Chondrocyte (in vitro differentiated cells): Measurements from ENCODE around the gene AGO3. TPM values are rescaled to one million over a fixed set of nuclear protein-coding genes. Genes with fewer than 3 reads are reported as not detected.
"Not testable (repeated sequence)": the region's sequence is repeated elsewhere in the genome, so short reads cannot be mapped to it uniquely, and the experiment has no call there.

Source experiments
- DNase-seq: peaks from one replicate; pipeline ENCODE4 v3.0.0; 2021; ENCODE audit warnings: mixed read lengths, low spot score
- H3K27ac Mint-ChIP-seq: one replicate; pipeline ENCODE4 v1.8.0; 2021; ENCODE audit warnings: mild to moderate bottlenecking, moderate library complexity, mixed read lengths; ENCODE audit not compliant: unreplicated experiment
- H3K27me3 Mint-ChIP-seq: 2 replicates; pipeline ENCODE4 v1.8.0; 2021; ENCODE audit warnings: low read depth, mixed read lengths
- H3K36me3 Mint-ChIP-seq: 2 replicates; pipeline ENCODE4 v1.8.0; 2021; ENCODE audit warnings: low read depth, mixed read lengths
- H3K4me1 Mint-ChIP-seq: 2 replicates; pipeline ENCODE4 v1.8.0; 2021; ENCODE audit warnings: low read depth, mild to moderate bottlenecking, mixed read lengths
- H3K4me3 Mint-ChIP-seq: one replicate; pipeline ENCODE4 v1.8.0; 2021; ENCODE audit warnings: mild to moderate bottlenecking, moderate library complexity, mixed read lengths; ENCODE audit not compliant: unreplicated experiment
- H3K9me3 Mint-ChIP-seq: 2 replicates; pipeline ENCODE4 v1.8.0; 2021; ENCODE audit warnings: low read depth, mixed read lengths
- total RNA-seq: library from RNA; stranded (reverse); gene quantifications from 3 replicates; pipeline ENCODE4 v1.2.1, GENCODE V29; 2021
- TF ChIP-seq, protein P1 (sequence below): fragments of 200-600 bp; sonication (generic); IDR thresholded peaks from 2 replicates; pipeline ENCODE4 v1.5.0; 2021; ENCODE audit warnings: antibody characterized with exemption, mild to moderate bottlenecking, moderate library complexity

AGO3 gene
- total RNA-seq, 1 donor from 2014 or later = 26.1 TPM

- TF ChIP-seq, protein P1, sequence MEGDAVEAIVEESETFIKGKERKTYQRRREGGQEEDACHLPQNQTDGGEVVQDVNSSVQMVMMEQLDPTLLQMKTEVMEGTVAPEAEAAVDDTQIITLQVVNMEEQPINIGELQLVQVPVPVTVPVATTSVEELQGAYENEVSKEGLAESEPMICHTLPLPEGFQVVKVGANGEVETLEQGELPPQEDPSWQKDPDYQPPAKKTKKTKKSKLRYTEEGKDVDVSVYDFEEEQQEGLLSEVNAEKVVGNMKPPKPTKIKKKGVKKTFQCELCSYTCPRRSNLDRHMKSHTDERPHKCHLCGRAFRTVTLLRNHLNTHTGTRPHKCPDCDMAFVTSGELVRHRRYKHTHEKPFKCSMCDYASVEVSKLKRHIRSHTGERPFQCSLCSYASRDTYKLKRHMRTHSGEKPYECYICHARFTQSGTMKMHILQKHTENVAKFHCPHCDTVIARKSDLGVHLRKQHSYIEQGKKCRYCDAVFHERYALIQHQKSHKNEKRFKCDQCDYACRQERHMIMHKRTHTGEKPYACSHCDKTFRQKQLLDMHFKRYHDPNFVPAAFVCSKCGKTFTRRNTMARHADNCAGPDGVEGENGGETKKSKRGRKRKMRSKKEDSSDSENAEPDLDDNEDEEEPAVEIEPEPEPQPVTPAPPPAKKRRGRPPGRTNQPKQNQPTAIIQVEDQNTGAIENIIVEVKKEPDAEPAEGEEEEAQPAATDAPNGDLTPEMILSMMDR = no peak
- H3K4me3 Mint-ChIP-seq = no peak overlapping the region
- H3K27ac Mint-ChIP-seq = no peak overlapping the region
- H3K36me3 Mint-ChIP-seq = peaks cover 17% of the 10 kb centered on the region
- H3K4me1 Mint-ChIP-seq = peaks cover 6% of the 10 kb centered on the region
- H3K27me3 Mint-ChIP-seq = no peaks in the 10 kb centered on the region
- no peak for DNase-seq
- no peaks in the 10 kb centered on the region for H3K9me3 Mint-ChIP-seq
Observed at GRCh38 chr1:35971601-35972000, 40.7 kb downstream of the AGO3 start.

GRCh38 chr1:35972631-35973030 lies 41.7 kb downstream of the AGO3 start:
- DNase-seq, H3K27me3 Mint-ChIP-seq, H3K9me3 Mint-ChIP-seq, H3K4me3 Mint-ChIP-seq, H3K4me1 Mint-ChIP-seq, H3K27ac Mint-ChIP-seq: not testable (repeated sequence)
- peaks cover 17% of the 10 kb centered on the region for H3K36me3 Mint-ChIP-seq

DNA sequence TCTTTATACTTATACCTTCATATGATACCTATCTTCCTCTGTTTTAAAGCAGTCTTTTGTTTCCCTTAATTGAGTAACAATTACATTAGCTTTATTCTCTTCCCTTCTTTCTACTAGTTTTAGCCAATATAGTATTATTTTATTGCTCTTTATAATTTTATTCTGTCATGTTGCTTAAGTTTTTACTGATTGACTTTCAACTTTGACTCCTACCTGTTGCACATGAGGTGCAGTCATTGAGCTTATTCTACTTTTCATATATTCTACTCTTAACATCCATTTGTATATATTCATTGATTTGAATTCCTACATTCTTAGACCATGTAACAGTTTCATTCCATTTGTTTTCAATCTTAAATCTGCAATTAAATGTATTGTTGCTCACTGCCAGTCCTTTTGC lies 49.2 kb downstream of the AGO3 start:
- TF ChIP-seq, protein P1 = no peak
- no peak for DNase-seq
- no peak overlapping the region for H3K4me3 Mint-ChIP-seq
- H3K27me3 Mint-ChIP-seq = no peaks in the 10 kb centered on the region
- H3K27ac Mint-ChIP-seq = no peak overlapping the region
- peaks cover 10% of the 10 kb centered on the region for H3K4me1 Mint-ChIP-seq
- H3K9me3 Mint-ChIP-seq = no peaks in the 10 kb centered on the region
- peaks cover 17% of the 10 kb centered on the region for H3K36me3 Mint-ChIP-seq

- H3K9me3 Mint-ChIP-seq = no peaks in the 10 kb centered on the region
- no peak overlapping the region for H3K27ac Mint-ChIP-seq
- no peak overlapping the region for H3K4me3 Mint-ChIP-seq
- no peaks in the 10 kb centered on the region for H3K27me3 Mint-ChIP-seq
- TF ChIP-seq, protein P1 = no peak
- no peak for DNase-seq
- H3K36me3 Mint-ChIP-seq = peaks cover 18% of the 10 kb centered on the region
- peaks cover 2% of the 10 kb centered on the region for H3K4me1 Mint-ChIP-seq
Observed at GRCh38 chr1:35988237-35988636, 57.3 kb downstream of the AGO3 start.

DNA sequence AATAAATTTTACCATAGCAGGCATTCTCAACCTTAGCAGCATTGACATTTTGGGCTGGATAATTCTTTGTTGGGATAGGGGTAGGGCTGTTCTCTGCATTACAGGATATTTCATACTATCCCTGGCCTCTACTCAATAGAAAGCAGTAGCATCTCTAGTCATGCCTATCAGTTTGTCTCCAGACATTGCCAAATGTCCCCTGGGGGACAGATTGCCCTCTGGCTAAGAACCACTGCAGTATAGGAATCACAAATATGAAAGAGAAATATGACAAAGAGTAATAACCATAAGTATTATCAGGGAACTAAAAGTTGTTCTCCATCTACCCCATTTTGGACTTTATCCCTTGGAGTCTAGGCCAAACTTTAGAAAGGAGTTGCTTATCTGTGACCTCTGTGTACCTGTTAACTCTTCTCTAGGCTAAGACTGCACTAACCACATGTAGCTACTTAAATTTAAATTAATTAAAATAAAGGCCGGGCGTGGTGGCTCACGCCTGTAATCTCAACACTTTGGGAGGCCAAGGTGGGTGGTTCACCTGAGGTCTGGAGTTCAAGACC lies 76.1 kb downstream of the AGO3 start:
- H3K27ac Mint-ChIP-seq = no peak overlapping the region
- no peaks in the 10 kb centered on the region for H3K9me3 Mint-ChIP-seq
- H3K4me1 Mint-ChIP-seq = peaks cover 14% of the 10 kb centered on the region
- DNase-seq = no peak
- H3K27me3 Mint-ChIP-seq = no peaks in the 10 kb centered on the region
- H3K4me3 Mint-ChIP-seq = no peak overlapping the region
- peaks cover 6% of the 10 kb centered on the region for H3K36me3 Mint-ChIP-seq
- TF ChIP-seq, protein P1 = no peak

- Mint-ChIP-seq H3K9me3 (no peaks in the 10 kb centered on the region), H3K27ac (peak overlapping the region; percentile 77), H3K36me3 (peaks cover 6% of the 10 kb centered on the region), H3K4me1 (peaks cover 14% of the 10 kb centered on the region), H3K27me3 (no peaks in the 10 kb centered on the region), H3K4me3 (no peak overlapping the region)
- no peak for DNase-seq
- TF ChIP-seq, protein P1 = no peak
Observed at GRCh38 chr1:36007741-36008140, 76.8 kb downstream of the AGO3 start.
